Activated T-helper 17 cell treated with anti-CD3 and anti-CD28 coated beads, Interleukin-2, amount 50 U/mL, for 72 hours (primary cell): Measurements from ENCODE around the gene XDH. TPM values are rescaled to one million over a fixed set of nuclear protein-coding genes. Genes with fewer than 3 reads are reported as not detected.
A peak's percentile ranks its signal among the peaks of the same experiment; 100 is the strongest.

Experiments
- ATAC-seq: fragments of 150-1000 bp; cut with Tn5 transposase; replicated peaks from 2 replicates; pipeline ENCODE4 v1.10.0; 2021; ENCODE audit warnings: mild to moderate bottlenecking, moderate library complexity
- H3K27ac Mint-ChIP-seq: one replicate; pipeline ENCODE4 v1.8.0; 2022; ENCODE audit warnings: mixed read lengths
- H3K27me3 Mint-ChIP-seq: one replicate; pipeline ENCODE4 v1.8.0; 2022; ENCODE audit warnings: mixed read lengths
- H3K36me3 Mint-ChIP-seq: one replicate; pipeline ENCODE4 v1.8.0; 2022; ENCODE audit warnings: low read depth, mild to moderate bottlenecking, mixed read lengths
- H3K4me1 Mint-ChIP-seq: one replicate; pipeline ENCODE4 v1.8.0; 2022; ENCODE audit warnings: mixed read lengths
- H3K4me3 Mint-ChIP-seq: one replicate; pipeline ENCODE4 v1.8.0; 2022; ENCODE audit warnings: mild to moderate bottlenecking, mixed read lengths
- H3K9me3 Mint-ChIP-seq: one replicate; pipeline ENCODE4 v1.8.0; 2022; ENCODE audit warnings: mixed read lengths
- total RNA-seq, 2 donors: library from RNA; stranded (reverse); gene quantifications; one replicate each; pipeline ENCODE4 v1.2.3, GENCODE V29; 2022

XDH gene
- total RNA-seq, 2 donors from 2014 or later: 1.4 TPM; not detected in 1

DNA sequence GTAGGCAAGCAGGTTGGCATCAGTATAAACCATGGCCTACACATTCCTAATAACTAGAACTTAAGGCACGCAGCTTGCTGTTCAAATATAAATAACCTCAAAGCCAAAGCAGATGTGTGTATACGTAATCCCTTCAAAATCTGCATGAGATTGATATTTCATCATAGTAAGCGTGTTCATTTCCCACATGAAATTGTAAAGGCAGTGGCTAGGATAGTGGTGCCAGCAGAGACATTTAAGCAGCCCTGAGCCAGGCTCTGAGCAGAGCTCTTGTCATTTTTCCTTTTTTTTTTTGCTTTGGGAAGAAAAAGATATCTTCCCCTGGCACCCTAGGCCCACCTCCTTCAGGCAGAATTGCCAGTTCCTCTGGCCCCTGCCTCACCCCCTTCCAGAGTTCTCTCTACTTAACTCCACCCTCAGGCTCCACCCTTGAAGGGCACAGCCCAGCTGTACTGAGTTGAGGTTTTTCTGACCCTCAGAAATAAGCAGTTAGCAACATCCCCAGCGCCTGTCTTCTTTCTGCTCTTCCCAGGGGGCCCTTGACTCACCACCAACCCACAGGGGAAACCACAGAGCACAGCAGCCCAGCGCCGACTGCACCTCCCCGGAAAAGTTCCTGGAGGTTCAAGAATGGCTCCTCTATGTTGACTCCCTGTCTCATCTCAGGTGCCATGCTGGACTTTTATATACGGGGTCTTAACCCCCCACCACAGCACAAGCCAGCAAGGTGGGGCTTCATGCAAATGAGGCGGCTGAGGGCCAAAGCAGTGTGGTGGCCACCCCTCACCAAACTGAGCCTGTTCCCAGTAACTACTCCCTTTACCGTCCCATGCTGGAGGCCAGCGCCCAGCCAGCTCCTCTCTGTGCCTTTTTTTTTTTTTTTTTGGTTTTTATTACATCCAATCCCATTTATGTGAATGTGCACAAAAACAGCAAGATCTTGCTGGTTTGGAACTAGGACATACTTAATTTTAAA is 95.9 kb downstream of the XDH start:
- no peaks in the 10 kb centered on the region for H3K27me3 Mint-ChIP-seq
- no peaks in the 10 kb centered on the region for H3K9me3 Mint-ChIP-seq
- peak; percentile 79 for ATAC-seq
- H3K4me3 Mint-ChIP-seq: peak overlapping the region; percentile 60
- H3K4me1 Mint-ChIP-seq: peaks cover 48% of the 10 kb centered on the region
- peak overlapping the region; percentile 75 for H3K27ac Mint-ChIP-seq
- H3K36me3 Mint-ChIP-seq: no peaks in the 10 kb centered on the region

DNA sequence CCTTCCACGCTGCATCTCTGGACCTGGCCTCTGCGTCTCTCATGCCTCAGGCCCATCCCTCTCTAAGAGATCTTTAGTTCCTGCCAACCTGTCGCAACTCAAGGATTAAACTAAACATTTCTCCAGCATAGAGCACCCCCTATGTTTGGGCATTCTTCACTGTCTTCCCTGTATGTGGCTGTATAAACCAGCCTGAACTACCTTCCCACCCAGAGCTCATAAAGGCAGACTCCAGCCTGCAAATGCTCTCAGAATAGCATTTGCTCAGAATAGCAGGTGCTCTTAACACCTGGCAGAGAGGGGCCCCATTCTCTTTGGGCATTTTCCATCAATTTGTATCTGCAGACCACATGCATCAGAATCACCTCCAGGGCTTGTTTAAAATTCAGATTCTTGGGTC is 97.1 kb downstream of the XDH start:
- Mint-ChIP-seq H3K4me3 (no peak overlapping the region), H3K4me1 (peaks cover 35% of the 10 kb centered on the region), H3K9me3 (no peaks in the 10 kb centered on the region), H3K27me3 (no peaks in the 10 kb centered on the region), H3K27ac (peak overlapping the region; percentile 59), H3K36me3 (no peaks in the 10 kb centered on the region)
- no peak for ATAC-seq

DNA sequence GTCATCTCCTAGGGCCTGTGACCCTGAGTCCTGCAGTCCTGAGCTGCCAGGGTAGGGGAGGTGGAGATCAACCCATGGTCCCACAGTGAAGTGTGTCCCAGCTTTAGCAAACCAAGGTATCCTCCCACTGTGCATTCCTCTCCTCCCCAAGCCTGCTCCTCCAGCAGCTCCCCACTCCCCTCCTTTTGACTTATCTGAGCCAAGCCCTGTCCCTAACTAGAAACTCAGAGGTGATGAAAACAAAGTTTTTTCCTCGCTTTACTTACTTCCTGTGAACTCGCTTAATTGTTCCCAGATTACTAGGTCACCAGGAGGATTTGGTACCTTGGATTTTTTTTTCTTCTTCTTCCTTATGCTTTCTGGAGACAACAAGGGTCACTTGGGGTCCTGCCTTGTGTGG is 99.8 kb downstream of the XDH start:
- no peaks in the 10 kb centered on the region for H3K36me3 Mint-ChIP-seq
- no peak for ATAC-seq
- H3K27me3 Mint-ChIP-seq: peaks cover 14% of the 10 kb centered on the region
- H3K9me3 Mint-ChIP-seq: no peaks in the 10 kb centered on the region
- peaks cover 28% of the 10 kb centered on the region for H3K4me1 Mint-ChIP-seq
- H3K4me3 Mint-ChIP-seq: no peak overlapping the region
- no peak overlapping the region for H3K27ac Mint-ChIP-seq

DNA sequence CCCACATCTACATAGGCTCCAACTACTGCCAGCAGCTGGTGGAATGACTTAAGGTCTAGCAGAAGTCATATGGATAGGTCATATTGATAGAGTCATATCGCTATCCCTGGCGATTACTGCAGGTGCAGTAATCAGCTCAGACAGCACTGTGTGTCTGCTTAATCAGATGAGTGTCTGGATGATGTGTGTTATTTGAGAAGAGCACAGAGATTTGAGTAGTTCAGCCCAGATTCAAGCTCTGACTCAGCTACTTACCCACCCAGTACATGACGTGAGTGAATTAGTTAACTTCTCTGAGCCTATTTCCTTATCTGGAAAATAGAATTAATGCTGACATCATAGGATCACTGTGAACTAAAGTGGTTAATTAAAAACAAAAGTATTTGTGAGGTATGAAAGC is 101.6 kb downstream of the XDH start:
- peaks cover 24% of the 10 kb centered on the region for H3K27me3 Mint-ChIP-seq
- peaks cover 15% of the 10 kb centered on the region for H3K4me1 Mint-ChIP-seq
- H3K4me3 Mint-ChIP-seq: no peak overlapping the region
- no peak overlapping the region for H3K27ac Mint-ChIP-seq
- ATAC-seq: peak; percentile 62
- H3K36me3 Mint-ChIP-seq: no peaks in the 10 kb centered on the region
- H3K9me3 Mint-ChIP-seq: peaks cover 6% of the 10 kb centered on the region

DNA sequence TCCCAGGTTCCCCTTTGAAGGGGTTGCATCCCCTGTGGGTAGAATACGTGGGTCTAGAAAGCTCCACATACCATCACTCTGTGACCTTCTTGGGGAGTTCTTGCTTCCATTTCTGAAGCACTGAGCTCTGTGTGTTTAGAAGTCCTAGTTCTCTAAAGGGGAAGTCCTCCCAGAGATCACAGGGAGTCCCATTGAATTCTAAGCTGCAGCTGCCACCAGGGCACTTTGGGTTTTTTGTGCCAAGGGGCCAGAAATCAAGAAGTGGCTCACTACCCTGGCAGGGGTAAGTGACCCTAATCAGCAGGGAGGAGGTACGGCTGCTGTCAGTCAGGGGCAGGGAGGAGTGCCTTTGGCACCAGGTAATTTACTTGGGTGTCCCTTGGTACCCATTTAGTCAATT is 109.7 kb downstream of the XDH start:
- Mint-ChIP-seq H3K27ac (no peak overlapping the region), H3K4me1 (no peaks in the 10 kb centered on the region), H3K4me3 (no peak overlapping the region), H3K27me3 (peaks cover 21% of the 10 kb centered on the region), H3K36me3 (no peaks in the 10 kb centered on the region), H3K9me3 (peaks cover 6% of the 10 kb centered on the region)
- no peak for ATAC-seq

DNA sequence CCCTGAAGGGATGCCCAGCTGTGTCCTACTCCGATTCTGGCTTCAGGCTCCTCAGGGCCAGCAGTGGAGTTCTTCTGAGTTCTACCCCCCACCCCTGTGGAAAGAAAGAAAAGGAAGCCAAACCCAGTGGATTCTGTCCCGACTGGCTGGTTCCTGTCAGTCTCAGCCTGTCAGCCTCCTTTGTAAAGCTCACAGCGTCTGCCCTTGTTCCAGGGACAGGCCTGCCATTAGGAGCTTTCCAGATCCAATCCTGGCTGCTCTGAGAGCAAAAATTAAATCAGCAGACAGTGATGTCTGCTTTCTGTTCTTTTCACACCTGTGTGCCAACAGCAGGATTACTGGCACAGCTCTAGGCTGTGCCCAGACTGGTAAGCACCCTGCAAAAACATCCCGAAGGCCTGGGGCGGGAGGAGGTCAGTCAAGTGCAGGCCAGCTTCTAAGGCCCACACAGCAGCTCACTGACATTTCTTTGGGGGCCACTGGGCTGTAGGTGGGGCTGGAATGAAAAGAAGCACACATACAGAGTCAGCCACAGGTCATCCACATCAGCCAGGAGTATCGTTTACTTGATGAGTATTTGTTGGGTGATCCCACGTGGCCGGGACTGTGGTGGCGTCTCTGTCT is 111.5 kb downstream of the XDH start:
- no peak overlapping the region for H3K4me3 Mint-ChIP-seq
- H3K36me3 Mint-ChIP-seq: no peaks in the 10 kb centered on the region
- peaks cover under 1% of the 10 kb centered on the region for H3K9me3 Mint-ChIP-seq
- H3K27me3 Mint-ChIP-seq: peaks cover 12% of the 10 kb centered on the region
- H3K27ac Mint-ChIP-seq: no peak overlapping the region
- ATAC-seq: no peak
- H3K4me1 Mint-ChIP-seq: no peaks in the 10 kb centered on the region

DNA sequence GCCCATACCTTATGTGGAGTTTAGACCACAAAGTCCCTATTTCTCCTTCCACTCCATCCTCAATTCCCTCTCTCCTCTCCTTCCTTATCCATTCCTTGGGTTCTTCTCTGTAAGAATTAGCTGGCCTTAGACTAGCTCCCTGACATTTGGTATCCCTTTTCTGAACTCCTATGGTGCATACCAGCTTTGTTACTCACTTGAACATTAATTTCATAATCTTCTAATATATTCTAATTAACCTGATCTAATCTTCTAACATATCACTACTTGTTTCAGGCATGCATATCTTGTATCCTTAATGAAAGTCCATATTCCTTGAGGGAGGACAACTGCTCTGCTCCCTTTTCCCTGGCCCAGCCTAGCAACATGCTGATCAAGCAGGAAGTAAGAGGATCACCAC is 114.2 kb downstream of the XDH start:
- Mint-ChIP-seq H3K27ac (no peak overlapping the region), H3K9me3 (no peaks in the 10 kb centered on the region), H3K4me1 (peaks cover 5% of the 10 kb centered on the region), H3K36me3 (no peaks in the 10 kb centered on the region), H3K4me3 (no peak overlapping the region), H3K27me3 (peaks cover 3% of the 10 kb centered on the region)
- ATAC-seq: no peak

DNA sequence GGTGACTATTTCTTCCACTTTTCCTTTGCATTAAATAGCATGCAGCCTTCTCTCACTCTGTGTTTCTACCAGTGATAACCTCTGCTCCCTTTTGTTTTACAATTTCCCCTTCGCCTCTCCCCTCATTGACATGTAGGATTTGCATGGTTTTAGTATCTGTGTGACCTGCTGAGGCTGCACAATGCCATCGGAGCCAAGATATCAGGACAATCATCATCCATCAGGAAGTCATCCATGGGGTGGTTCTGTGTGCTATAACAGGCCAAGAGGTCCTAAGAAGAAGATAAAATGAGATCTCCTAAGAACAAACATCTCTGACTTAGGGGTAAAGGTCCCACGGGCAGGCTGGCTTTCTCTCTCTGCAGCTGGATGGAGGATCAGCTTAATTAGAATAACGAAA is 115.0 kb downstream of the XDH start:
- peaks cover 5% of the 10 kb centered on the region for H3K4me1 Mint-ChIP-seq
- H3K4me3 Mint-ChIP-seq: no peak overlapping the region
- ATAC-seq: no peak

DNA sequence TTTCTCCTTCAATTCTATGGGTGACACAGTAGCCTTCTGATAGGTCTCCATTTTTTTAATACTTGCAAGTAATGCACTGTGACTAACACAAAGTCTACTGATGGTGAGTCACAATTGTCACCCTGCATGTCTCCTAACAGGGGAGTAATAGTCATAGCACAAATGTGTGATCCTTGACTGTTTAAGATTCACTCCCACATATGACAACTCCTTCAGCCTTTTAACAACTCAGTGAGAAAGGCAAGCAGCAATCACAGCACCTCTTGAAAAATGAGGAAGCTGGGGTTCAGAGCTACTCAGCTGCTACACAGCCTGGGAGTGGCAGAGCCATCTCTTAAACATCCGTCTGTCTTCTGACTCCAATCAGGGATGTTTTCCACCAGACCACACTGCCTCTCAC is 116.8 kb downstream of the XDH start:
- Mint-ChIP-seq H3K4me1 (peaks cover 5% of the 10 kb centered on the region), H3K36me3 (no peaks in the 10 kb centered on the region)
- ATAC-seq: peak; percentile 98

More for the DNA sequence above, 115.0 kb downstream of the XDH start:
- no peaks in the 10 kb centered on the region for H3K9me3 Mint-ChIP-seq
- H3K36me3 Mint-ChIP-seq: no peaks in the 10 kb centered on the region
- H3K27me3 Mint-ChIP-seq: peaks cover 6% of the 10 kb centered on the region
- H3K27ac Mint-ChIP-seq: peak overlapping the region; percentile 10

DNA sequence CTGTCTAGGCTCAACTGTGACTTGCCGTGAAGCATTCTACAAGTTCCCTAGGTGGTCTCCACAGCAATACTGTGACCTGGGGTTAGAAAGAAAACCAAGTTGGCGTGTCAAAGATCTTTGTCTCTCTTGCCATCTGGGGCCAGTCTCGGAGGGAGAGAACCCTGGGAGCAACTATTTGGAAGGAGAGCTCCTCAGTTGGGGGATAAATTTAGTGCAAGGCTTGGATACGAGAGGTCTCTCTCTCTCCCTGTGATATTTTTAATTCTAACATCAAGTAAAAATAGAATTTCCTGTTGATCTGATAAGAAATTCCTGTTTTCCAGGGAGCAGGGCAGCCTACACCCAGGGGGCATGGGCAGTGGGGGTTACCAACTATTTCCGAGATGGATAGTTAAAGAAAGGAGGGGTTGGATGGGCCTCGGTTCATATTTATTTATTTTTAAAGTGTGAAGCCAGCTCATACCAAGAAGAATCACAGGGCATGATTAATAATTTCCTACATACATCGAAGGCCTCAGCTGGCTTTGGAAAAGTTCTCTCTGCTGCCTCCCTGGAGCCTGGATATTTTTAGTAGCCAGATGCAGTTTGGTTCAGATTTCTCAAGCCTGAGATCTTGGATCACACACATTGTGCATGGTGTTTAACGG is 117.8 kb downstream of the XDH start:
- Mint-ChIP-seq H3K4me3 (no peak overlapping the region), H3K36me3 (no peaks in the 10 kb centered on the region), H3K4me1 (peaks cover 5% of the 10 kb centered on the region), H3K27me3 (peaks cover 6% of the 10 kb centered on the region), H3K27ac (no peak overlapping the region), H3K9me3 (no peaks in the 10 kb centered on the region)
- no peak for ATAC-seq

More for the DNA sequence above, 116.8 kb downstream of the XDH start:
- peaks cover 6% of the 10 kb centered on the region for H3K27me3 Mint-ChIP-seq
- peak overlapping the region; percentile 71 for H3K27ac Mint-ChIP-seq
- H3K4me3 Mint-ChIP-seq: no peak overlapping the region
- H3K9me3 Mint-ChIP-seq: no peaks in the 10 kb centered on the region

DNA sequence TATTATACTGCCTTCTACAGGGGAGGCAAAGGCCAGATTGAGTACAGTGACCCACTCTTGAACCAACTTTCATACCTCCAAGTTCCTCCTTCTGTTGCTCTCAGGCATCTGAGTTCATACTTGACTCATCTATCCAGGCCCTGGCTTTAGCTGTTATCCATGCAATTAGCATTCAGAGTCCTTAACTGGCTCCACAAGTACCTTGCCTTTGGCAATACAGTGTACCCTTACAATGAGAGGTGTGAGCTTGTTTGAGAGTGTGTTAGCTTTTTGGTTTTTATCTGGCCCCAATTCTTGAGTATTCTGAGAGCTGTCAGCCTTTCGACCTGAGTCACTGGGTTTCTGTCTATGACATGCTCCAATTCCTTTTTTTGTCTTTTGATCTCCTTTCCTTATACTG is 120.3 kb downstream of the XDH start:
- Mint-ChIP-seq H3K9me3 (no peaks in the 10 kb centered on the region), H3K4me1 (peaks cover 5% of the 10 kb centered on the region), H3K4me3 (no peak overlapping the region), H3K27ac (no peak overlapping the region), H3K27me3 (peaks cover 6% of the 10 kb centered on the region), H3K36me3 (no peaks in the 10 kb centered on the region)
- ATAC-seq: no peak

DNA sequence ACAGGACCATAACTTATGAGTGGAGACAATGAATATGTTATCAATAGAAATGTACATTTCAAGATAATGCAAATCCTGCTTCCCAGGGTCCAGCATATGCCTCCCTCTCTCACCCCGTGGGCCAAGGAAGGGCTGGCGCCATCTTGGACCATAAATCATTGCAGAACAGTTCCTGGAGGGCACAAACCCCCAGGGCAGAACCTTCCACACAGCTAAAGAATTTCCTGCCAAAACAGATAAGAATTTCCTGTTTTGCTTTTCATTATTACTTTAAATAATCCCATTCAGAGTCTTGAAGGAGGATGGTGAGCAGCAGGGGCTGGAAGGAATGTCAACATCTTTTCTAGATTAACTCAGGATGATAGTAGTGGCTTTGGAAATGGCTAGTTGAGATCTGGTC is 126.9 kb downstream of the XDH start:
- peaks cover 12% of the 10 kb centered on the region for H3K4me1 Mint-ChIP-seq
- no peak for ATAC-seq
- H3K4me3 Mint-ChIP-seq: no peak overlapping the region
- H3K9me3 Mint-ChIP-seq: no peaks in the 10 kb centered on the region
- no peaks in the 10 kb centered on the region for H3K36me3 Mint-ChIP-seq
- no peaks in the 10 kb centered on the region for H3K27me3 Mint-ChIP-seq
- H3K27ac Mint-ChIP-seq: no peak overlapping the region

DNA sequence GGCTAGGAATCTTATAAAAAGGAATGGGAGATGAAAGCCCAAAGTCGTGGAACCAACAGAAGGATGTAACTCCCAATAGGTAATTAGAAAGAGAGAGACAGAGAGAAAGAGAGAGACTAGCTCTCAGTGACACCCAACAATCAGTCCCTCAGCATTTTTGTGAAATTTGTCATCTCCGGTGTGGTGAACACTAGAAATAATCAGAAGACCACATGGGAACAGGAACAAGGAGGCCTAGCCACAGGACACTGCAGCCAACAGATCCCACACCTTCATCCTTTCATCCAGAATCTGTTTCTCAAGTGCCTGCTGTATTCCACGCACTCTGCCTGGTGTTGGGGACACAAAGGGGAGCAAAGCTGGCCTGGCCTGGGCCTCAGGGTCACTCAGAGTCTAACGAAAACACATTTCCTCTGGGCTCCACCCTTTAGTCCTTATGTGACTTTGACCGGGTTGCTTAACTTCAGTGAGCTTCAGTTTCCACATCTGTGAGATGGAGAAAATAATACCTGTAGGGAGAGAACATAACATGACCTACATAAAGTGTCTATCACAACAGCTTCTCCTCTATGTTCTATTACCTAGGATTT is 127.5 kb downstream of the XDH start:
- Mint-ChIP-seq H3K9me3 (no peaks in the 10 kb centered on the region), H3K27ac (no peak overlapping the region), H3K36me3 (no peaks in the 10 kb centered on the region), H3K4me3 (no peak overlapping the region), H3K4me1 (peaks cover 12% of the 10 kb centered on the region), H3K27me3 (no peaks in the 10 kb centered on the region)
- ATAC-seq: no peak

DNA sequence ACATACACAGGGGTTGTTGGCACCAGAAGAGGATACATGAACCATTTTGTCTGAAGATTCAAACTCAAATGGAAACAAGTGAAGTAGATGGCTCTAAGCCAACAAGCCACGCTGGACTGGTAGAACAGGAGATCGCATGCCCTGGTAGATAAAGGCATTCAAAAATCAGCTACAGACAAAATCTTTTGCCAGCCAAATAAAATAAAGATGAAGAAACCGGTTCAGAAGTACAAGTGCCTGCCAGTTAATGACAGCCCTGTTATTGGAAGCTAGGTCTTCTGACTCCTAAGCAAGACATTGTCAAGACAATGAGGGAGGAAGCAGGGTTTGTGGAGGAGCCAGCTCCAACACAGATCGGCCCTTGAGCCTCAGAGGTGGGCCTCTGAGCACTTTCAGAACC is 128.3 kb downstream of the XDH start:
- Mint-ChIP-seq H3K9me3 (no peaks in the 10 kb centered on the region), H3K27me3 (no peaks in the 10 kb centered on the region), H3K36me3 (no peaks in the 10 kb centered on the region), H3K4me1 (peaks cover 12% of the 10 kb centered on the region), H3K27ac (no peak overlapping the region), H3K4me3 (no peak overlapping the region)
- ATAC-seq: no peak
